K562 (cell line): ENCODE results near the gene MEIKIN.
"Not testable (repeated sequence)": the region's sequence is repeated elsewhere in the genome, so short reads cannot be mapped to it uniquely, and the experiment has no call there.

Experiments
- ATF1 ChIP-seq, 2 experiments: fragments of 450-650 bp in 1 of 2; IDR thresholded peaks; 2 replicates each; pipeline ENCODE4 v1.6.1; 2016; ENCODE audit warnings: missing compliant biosample characterization in 1 of 2, missing genetic modification characterization in 1 of 2
- BMI1 ChIP-seq: fragments of 150-350 bp; IDR thresholded peaks from 2 replicates; pipeline ENCODE4 v1.6.1; 2014; ENCODE audit warnings: low read length
- BRF1 ChIP-seq: IDR thresholded peaks from 3 replicates; pipeline ENCODE4 v1.6.1; 2011; ENCODE audit warnings: borderline replicate concordance, mild to moderate bottlenecking; ENCODE audit not compliant: insufficient read length; ENCODE audit errors: extremely low read depth
- POLR2A ChIP-seq: fragments of 450-650 bp; conservative IDR thresholded peaks from 2 replicates; pipeline ENCODE4 v1.6.1; 2016
- POLR2AphosphoS5 ChIP-seq: IDR thresholded peaks from 2 replicates; pipeline ENCODE4 v1.6.1; 2011; ENCODE audit warnings: mild to moderate bottlenecking, low read depth, low read length, moderate library complexity; ENCODE audit not compliant: control insufficient read depth, insufficient read depth
- SMARCE1 ChIP-seq: fragments of 450-650 bp; IDR thresholded peaks from 2 replicates; pipeline ENCODE4 v1.7.1; 2016; ENCODE audit warnings: mild to moderate bottlenecking
- TEAD4 ChIP-seq, 2 experiments: sonication (generic) in 1 of 2; formaldehyde crosslinking in 1 of 2; IDR thresholded peaks; 2 replicates each; pipeline versions ENCODE4 v1.6.1 to v1.8.0; 2012 to 2022; ENCODE audit warnings: borderline replicate concordance in 1 of 2, inconsistent platforms in 1 of 2, low read length in 1 of 2, mild to moderate bottlenecking in 1 of 2, missing genetic modification reagents in 1 of 2
- ZNF23 ChIP-seq: fragments of 250-450 bp; sonication (Bioruptor Pico); IDR thresholded peaks from 2 replicates; pipeline ENCODE4 v1.4.0; 2020; ENCODE audit warnings: mild to moderate bottlenecking
- ZNF354B ChIP-seq: fragments of 250-450 bp; sonication (Bioruptor Pico); IDR thresholded peaks from 2 replicates; pipeline ENCODE4 v1.4.0; 2020
- TF ChIP-seq, protein P1 (sequence below): fragments of 250-450 bp; sonication (Bioruptor Pico); IDR thresholded peaks from 2 replicates; pipeline ENCODE4 v1.8.0; 2021; ENCODE audit warnings: borderline replicate concordance, mild to moderate bottlenecking, moderate library complexity; ENCODE audit not compliant: poor library complexity, severe bottlenecking
- TF ChIP-seq, protein P2 (sequence below), 3 experiments: IDR thresholded peaks in 2 of 3; conservative IDR thresholded peaks in 1 of 3; 2 replicates each; pipeline ENCODE4 v1.5.1; 2011 to 2012; ENCODE audit warnings: low read length in 3 of 3, mild to moderate bottlenecking in 3 of 3, control low read depth in 2 of 3, improper control_type of control experiment in 1 of 3, inconsistent platforms in 1 of 3, low read depth in 1 of 3, mixed read lengths in 1 of 3, moderate library complexity in 1 of 3; ENCODE audit not compliant: insufficient read depth in 2 of 3
- TF ChIP-seq, protein P3 (sequence below), 2 experiments: fragments of 450-650 bp in 1 of 2; sonication (generic) in 1 of 2; formaldehyde crosslinking in 1 of 2; IDR thresholded peaks in 1 of 2; conservative IDR thresholded peaks in 1 of 2; 2 replicates each; pipeline versions ENCODE4 v1.6.1 to v1.8.1; 2016 to 2023; ENCODE audit warnings: mild to moderate bottlenecking in 2 of 2, moderate library complexity in 2 of 2, inconsistent platforms in 1 of 2, missing genetic modification reagents in 1 of 2
- TF ChIP-seq, protein P4 (sequence below): fragments of 450-650 bp; IDR thresholded peaks from 2 replicates; pipeline ENCODE4 v1.6.1; 2017; ENCODE audit warnings: antibody characterized with exemption, mild to moderate bottlenecking

DNA sequence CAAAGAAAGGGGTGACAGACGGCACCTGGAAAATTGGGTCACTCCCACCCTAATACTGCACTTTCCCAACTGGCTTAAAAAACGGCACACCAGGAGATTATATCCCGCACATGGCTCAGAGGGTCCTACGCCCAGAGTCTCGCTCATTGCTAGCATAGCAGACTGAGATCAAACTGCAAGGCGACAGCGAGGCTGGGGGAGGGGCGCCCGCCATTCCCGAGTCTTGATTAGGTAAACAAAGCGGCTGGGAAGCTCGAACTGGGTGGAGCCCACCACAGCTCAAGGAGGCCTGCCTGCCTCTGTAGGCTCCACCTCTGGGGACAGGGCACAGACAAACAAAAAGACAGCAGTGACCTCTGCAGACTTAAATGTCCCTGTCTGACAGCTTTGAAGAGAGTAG is 74.2 kb downstream of the MEIKIN start:
- TF ChIP-seq, protein P1, sequence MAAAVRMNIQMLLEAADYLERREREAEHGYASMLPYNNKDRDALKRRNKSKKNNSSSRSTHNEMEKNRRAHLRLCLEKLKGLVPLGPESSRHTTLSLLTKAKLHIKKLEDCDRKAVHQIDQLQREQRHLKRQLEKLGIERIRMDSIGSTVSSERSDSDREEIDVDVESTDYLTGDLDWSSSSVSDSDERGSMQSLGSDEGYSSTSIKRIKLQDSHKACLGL (CRISPR knock-in tag) = not testable (repeated sequence)
- not testable (repeated sequence) for TF ChIP-seq BRF1; POLR2AphosphoS5; SMARCE1; BMI1; ATF1 (CRISPR knock-in tag; IDR thresholded peaks at IDR 0.05); ATF1 (tag; IDR thresholded peaks at IDR 0.05); POLR2A; ZNF354B; TEAD4 (IDR thresholded peaks at IDR 0.05; ENCODE audit: low read length); TEAD4 (CRISPR knock-in tag; IDR thresholded peaks at IDR 0.05; ENCODE audit: borderline replicate concordance); ZNF23 (CRISPR knock-in tag)
- TF ChIP-seq, protein P2, sequence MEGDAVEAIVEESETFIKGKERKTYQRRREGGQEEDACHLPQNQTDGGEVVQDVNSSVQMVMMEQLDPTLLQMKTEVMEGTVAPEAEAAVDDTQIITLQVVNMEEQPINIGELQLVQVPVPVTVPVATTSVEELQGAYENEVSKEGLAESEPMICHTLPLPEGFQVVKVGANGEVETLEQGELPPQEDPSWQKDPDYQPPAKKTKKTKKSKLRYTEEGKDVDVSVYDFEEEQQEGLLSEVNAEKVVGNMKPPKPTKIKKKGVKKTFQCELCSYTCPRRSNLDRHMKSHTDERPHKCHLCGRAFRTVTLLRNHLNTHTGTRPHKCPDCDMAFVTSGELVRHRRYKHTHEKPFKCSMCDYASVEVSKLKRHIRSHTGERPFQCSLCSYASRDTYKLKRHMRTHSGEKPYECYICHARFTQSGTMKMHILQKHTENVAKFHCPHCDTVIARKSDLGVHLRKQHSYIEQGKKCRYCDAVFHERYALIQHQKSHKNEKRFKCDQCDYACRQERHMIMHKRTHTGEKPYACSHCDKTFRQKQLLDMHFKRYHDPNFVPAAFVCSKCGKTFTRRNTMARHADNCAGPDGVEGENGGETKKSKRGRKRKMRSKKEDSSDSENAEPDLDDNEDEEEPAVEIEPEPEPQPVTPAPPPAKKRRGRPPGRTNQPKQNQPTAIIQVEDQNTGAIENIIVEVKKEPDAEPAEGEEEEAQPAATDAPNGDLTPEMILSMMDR (IDR thresholded peaks at IDR 0.05 in 2 of 3, conservative IDR thresholded peaks at IDR 0.05 in 1 of 3; ENCODE audit: insufficient read depth in 2 of 3, low read depth in 1 of 3, low read length in 3 of 3) = not testable (repeated sequence)
- TF ChIP-seq, protein P3, sequence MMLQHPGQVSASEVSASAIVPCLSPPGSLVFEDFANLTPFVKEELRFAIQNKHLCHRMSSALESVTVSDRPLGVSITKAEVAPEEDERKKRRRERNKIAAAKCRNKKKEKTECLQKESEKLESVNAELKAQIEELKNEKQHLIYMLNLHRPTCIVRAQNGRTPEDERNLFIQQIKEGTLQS (IDR thresholded peaks at IDR 0.05) = not testable (repeated sequence)
- TF ChIP-seq, protein P3 (CRISPR knock-in tag; conservative IDR thresholded peaks at IDR 0.05) = not testable (repeated sequence)
- TF ChIP-seq, protein P4, sequence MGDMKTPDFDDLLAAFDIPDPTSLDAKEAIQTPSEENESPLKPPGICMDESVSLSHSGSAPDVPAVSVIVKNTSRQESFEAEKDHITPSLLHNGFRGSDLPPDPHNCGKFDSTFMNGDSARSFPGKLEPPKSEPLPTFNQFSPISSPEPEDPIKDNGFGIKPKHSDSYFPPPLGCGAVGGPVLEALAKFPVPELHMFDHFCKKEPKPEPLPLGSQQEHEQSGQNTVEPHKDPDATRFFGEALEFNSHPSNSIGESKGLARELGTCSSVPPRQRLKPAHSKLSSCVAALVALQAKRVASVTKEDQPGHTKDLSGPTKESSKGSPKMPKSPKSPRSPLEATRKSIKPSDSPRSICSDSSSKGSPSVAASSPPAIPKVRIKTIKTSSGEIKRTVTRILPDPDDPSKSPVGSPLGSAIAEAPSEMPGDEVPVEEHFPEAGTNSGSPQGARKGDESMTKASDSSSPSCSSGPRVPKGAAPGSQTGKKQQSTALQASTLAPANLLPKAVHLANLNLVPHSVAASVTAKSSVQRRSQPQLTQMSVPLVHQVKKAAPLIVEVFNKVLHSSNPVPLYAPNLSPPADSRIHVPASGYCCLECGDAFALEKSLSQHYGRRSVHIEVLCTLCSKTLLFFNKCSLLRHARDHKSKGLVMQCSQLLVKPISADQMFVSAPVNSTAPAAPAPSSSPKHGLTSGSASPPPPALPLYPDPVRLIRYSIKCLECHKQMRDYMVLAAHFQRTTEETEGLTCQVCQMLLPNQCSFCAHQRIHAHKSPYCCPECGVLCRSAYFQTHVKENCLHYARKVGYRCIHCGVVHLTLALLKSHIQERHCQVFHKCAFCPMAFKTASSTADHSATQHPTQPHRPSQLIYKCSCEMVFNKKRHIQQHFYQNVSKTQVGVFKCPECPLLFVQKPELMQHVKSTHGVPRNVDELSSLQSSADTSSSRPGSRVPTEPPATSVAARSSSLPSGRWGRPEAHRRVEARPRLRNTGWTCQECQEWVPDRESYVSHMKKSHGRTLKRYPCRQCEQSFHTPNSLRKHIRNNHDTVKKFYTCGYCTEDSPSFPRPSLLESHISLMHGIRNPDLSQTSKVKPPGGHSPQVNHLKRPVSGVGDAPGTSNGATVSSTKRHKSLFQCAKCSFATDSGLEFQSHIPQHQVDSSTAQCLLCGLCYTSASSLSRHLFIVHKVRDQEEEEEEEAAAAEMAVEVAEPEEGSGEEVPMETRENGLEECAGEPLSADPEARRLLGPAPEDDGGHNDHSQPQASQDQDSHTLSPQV = not testable (repeated sequence)
